Suppressor macrophage treated with lipopolysaccharide for 1 hour (primary cell): ENCODE results near the gene CDKN1C.

Experiments used
- DNase-seq, 3 donors: peaks; one replicate each; pipeline ENCODE4 v3.0.0-alpha.2; 2020 to 2022

CDKN1C gene

GRCh38 chr11:2841411-2842190 is 44.0 kb downstream of the CDKN1C start:
- no peak for DNase-seq

GRCh38 chr11:2839395-2839943 is 46.1 kb downstream of the CDKN1C start:
- no peak for DNase-seq

GRCh38 chr11:2838676-2839294 is 46.8 kb downstream of the CDKN1C start:
- DNase-seq, result no peak

- DNase-seq, result no peak
Observed at GRCh38 chr11:2838091-2838490, 47.5 kb downstream of the CDKN1C start.

GRCh38 chr11:2837651-2838050 is 47.9 kb downstream of the CDKN1C start:
- DNase-seq, result no peak

- DNase-seq, result peak; percentile 23 to 41 (median 39)
Observed at GRCh38 chr11:2837096-2837601, 48.4 kb downstream of the CDKN1C start.

- no peak for DNase-seq
Observed at GRCh38 chr11:2836315-2837095, 49.1 kb downstream of the CDKN1C start.

- DNase-seq, result no peak
Observed at GRCh38 chr11:2835751-2836150, 49.8 kb downstream of the CDKN1C start.

GRCh38 chr11:2835296-2835695 is 50.3 kb downstream of the CDKN1C start:
- DNase-seq, result no peak

- DNase-seq, result no peak
Observed at GRCh38 chr11:2834503-2835273, 50.9 kb downstream of the CDKN1C start.

GRCh38 chr11:2833716-2834502 is 51.7 kb downstream of the CDKN1C start:
- DNase-seq, result no peak
